MG63 (cell line): ENCODE results near the gene MAPKAPK2. TPM values are rescaled to one million over a fixed set of nuclear protein-coding genes. Genes with fewer than 3 reads are reported as not detected.

Experiments used
- DNase-seq: peaks from one replicate; pipeline ENCODE4 v3.0.0-alpha.2; 2020
- H3K27me3 ChIP-seq: fragments of 250-450 bp; sonication (Bioruptor Pico); 2 replicates; pipeline ENCODE4 v1.5.1; 2020; ENCODE audit warnings: mild to moderate bottlenecking, moderate library complexity
- H3K36me3 ChIP-seq: fragments of 250-450 bp; sonication (Bioruptor Pico); 2 replicates; pipeline ENCODE4 v1.5.1; 2020; ENCODE audit warnings: mild to moderate bottlenecking, moderate library complexity
- H3K4me3 ChIP-seq: fragments of 250-450 bp; sonication (Bioruptor Pico); 2 replicates; pipeline ENCODE4 v1.5.1; 2020; ENCODE audit warnings: mild to moderate bottlenecking, moderate library complexity
- H3K9me3 ChIP-seq: fragments of 250-450 bp; sonication (Bioruptor Pico); 2 replicates; pipeline ENCODE4 v1.5.1; 2020; ENCODE audit warnings: mild to moderate bottlenecking, moderate library complexity
- total RNA-seq: library from RNA; depleted of rRNA; stranded (reverse); fragments of >200 nt; shearing (Covaris generic); gene quantifications from 2 replicates; pipeline ENCODE4 v1.2.3, GENCODE V29; 2014; ENCODE audit warnings: low replicate concordance

Gene MAPKAPK2
- total RNA-seq, 1 experiment from 2014 or later, result 32.3 TPM

GRCh38 chr1:206705191-206705590 lies 20.5 kb downstream of the MAPKAPK2 start:
- Histone ChIP-seq H3K27me3 (no peaks in the 10 kb centered on the region), H3K9me3 (no peaks in the 10 kb centered on the region), H3K4me3 (no peak overlapping the region), H3K36me3 (0 out of 2 replicates have a peak, but pooled peaks cover 3% of the 10 kb centered on the region)
- DNase-seq, result peak; percentile 87

GRCh38 chr1:206705726-206706297 lies 21.1 kb downstream of the MAPKAPK2 start:
- H3K4me3 ChIP-seq, result no peak overlapping the region
- H3K36me3 ChIP-seq, result 0 out of 2 replicates have a peak, but pooled peaks cover 3% of the 10 kb centered on the region
- no peaks in the 10 kb centered on the region for H3K9me3 ChIP-seq
- no peaks in the 10 kb centered on the region for H3K27me3 ChIP-seq
- no peak for DNase-seq

GRCh38 chr1:206706298-206706791 lies 21.6 kb downstream of the MAPKAPK2 start:
- peak; percentile 79 for DNase-seq
- no peaks in the 10 kb centered on the region for H3K9me3 ChIP-seq
- H3K36me3 ChIP-seq, result 0 out of 2 replicates have a peak, but pooled peaks cover 3% of the 10 kb centered on the region
- no peaks in the 10 kb centered on the region for H3K27me3 ChIP-seq
- H3K4me3 ChIP-seq, result no peak overlapping the region

GRCh38 chr1:206706806-206707366 lies 22.2 kb downstream of the MAPKAPK2 start:
- H3K27me3 ChIP-seq, result no peaks in the 10 kb centered on the region
- H3K36me3 ChIP-seq, result 0 out of 2 replicates have a peak, but pooled peaks cover 3% of the 10 kb centered on the region
- H3K4me3 ChIP-seq, result no peak overlapping the region
- DNase-seq, result no peak
- H3K9me3 ChIP-seq, result no peaks in the 10 kb centered on the region

GRCh38 chr1:206708058-206708457 lies 23.4 kb downstream of the MAPKAPK2 start:
- no peak overlapping the region for H3K4me3 ChIP-seq
- DNase-seq, result no peak
- H3K9me3 ChIP-seq, result no peaks in the 10 kb centered on the region
- no peaks in the 10 kb centered on the region for H3K27me3 ChIP-seq
- no peaks in the 10 kb centered on the region for H3K36me3 ChIP-seq

- H3K4me3 ChIP-seq, result no peak overlapping the region
- no peaks in the 10 kb centered on the region for H3K27me3 ChIP-seq
- DNase-seq, result no peak
- H3K9me3 ChIP-seq, result no peaks in the 10 kb centered on the region
- no peaks in the 10 kb centered on the region for H3K36me3 ChIP-seq
Observed at GRCh38 chr1:206708882-206709281, 24.2 kb downstream of the MAPKAPK2 start.

GRCh38 chr1:206709322-206709721 lies 24.6 kb downstream of the MAPKAPK2 start:
- Histone ChIP-seq H3K4me3 (no peak overlapping the region), H3K27me3 (no peaks in the 10 kb centered on the region), H3K9me3 (no peaks in the 10 kb centered on the region), H3K36me3 (no peaks in the 10 kb centered on the region)
- DNase-seq, result no peak

GRCh38 chr1:206709772-206710459 lies 25.2 kb downstream of the MAPKAPK2 start:
- no peak for DNase-seq
- Histone ChIP-seq H3K27me3 (no peaks in the 10 kb centered on the region), H3K9me3 (no peaks in the 10 kb centered on the region)

GRCh38 chr1:206710460-206710823 lies 25.7 kb downstream of the MAPKAPK2 start:
- Histone ChIP-seq H3K4me3 (no peak overlapping the region), H3K9me3 (no peaks in the 10 kb centered on the region), H3K36me3 (no peaks in the 10 kb centered on the region), H3K27me3 (no peaks in the 10 kb centered on the region)
- no peak for DNase-seq

More at GRCh38 chr1:206709772-206710459, 25.2 kb downstream of the MAPKAPK2 start:
- H3K36me3 ChIP-seq, result no peaks in the 10 kb centered on the region
- H3K4me3 ChIP-seq, result no peak overlapping the region

GRCh38 chr1:206713070-206713469 lies 28.4 kb downstream of the MAPKAPK2 start:
- no peaks in the 10 kb centered on the region for H3K9me3 ChIP-seq
- H3K4me3 ChIP-seq, result no peak overlapping the region
- H3K36me3 ChIP-seq, result no peaks in the 10 kb centered on the region
- DNase-seq, result no peak
- no peaks in the 10 kb centered on the region for H3K27me3 ChIP-seq

GRCh38 chr1:206713910-206714312 lies 29.2 kb downstream of the MAPKAPK2 start:
- Histone ChIP-seq H3K9me3 (no peaks in the 10 kb centered on the region), H3K36me3 (no peaks in the 10 kb centered on the region), H3K4me3 (no peak overlapping the region), H3K27me3 (no peaks in the 10 kb centered on the region)
- no peak for DNase-seq

GRCh38 chr1:206714331-206715058 lies 29.8 kb downstream of the MAPKAPK2 start:
- Histone ChIP-seq H3K4me3 (no peak overlapping the region), H3K36me3 (no peaks in the 10 kb centered on the region), H3K27me3 (no peaks in the 10 kb centered on the region), H3K9me3 (no peaks in the 10 kb centered on the region)
- DNase-seq, result peak; percentile 86

- no peak for DNase-seq
- H3K9me3 ChIP-seq, result no peaks in the 10 kb centered on the region
- H3K4me3 ChIP-seq, result no peak overlapping the region
- no peaks in the 10 kb centered on the region for H3K36me3 ChIP-seq
- no peaks in the 10 kb centered on the region for H3K27me3 ChIP-seq
Observed at GRCh38 chr1:206715120-206715519, 30.4 kb downstream of the MAPKAPK2 start.

- no peak for DNase-seq
- no peaks in the 10 kb centered on the region for H3K36me3 ChIP-seq
- no peaks in the 10 kb centered on the region for H3K27me3 ChIP-seq
- no peak overlapping the region for H3K4me3 ChIP-seq
- no peaks in the 10 kb centered on the region for H3K9me3 ChIP-seq
Observed at GRCh38 chr1:206715552-206716158, 30.9 kb downstream of the MAPKAPK2 start.

GRCh38 chr1:206716159-206716869 lies 31.6 kb downstream of the MAPKAPK2 start:
- Histone ChIP-seq H3K36me3 (no peaks in the 10 kb centered on the region), H3K9me3 (no peaks in the 10 kb centered on the region), H3K27me3 (no peaks in the 10 kb centered on the region), H3K4me3 (no peak overlapping the region)
- no peak for DNase-seq
